Liver (tissue), 2 donors: ENCODE data around the gene RGS17.

ENCODE experiments used
- YY1 ChIP-seq: IDR thresholded peaks from 2 replicates; pipeline ENCODE4 v1.6.1; 2016; ENCODE audit warnings: antibody characterized with exemption, mild to moderate bottlenecking
- TF ChIP-seq, protein P1 (sequence below): fragments of 150-350 bp; IDR thresholded peaks from 2 replicates; pipeline ENCODE4 v1.5.1; 2017; ENCODE audit warnings: improper control_type of control experiment, low read depth, low read length; ENCODE audit not compliant: missing input control
- donor health status: healthy.

DNA sequence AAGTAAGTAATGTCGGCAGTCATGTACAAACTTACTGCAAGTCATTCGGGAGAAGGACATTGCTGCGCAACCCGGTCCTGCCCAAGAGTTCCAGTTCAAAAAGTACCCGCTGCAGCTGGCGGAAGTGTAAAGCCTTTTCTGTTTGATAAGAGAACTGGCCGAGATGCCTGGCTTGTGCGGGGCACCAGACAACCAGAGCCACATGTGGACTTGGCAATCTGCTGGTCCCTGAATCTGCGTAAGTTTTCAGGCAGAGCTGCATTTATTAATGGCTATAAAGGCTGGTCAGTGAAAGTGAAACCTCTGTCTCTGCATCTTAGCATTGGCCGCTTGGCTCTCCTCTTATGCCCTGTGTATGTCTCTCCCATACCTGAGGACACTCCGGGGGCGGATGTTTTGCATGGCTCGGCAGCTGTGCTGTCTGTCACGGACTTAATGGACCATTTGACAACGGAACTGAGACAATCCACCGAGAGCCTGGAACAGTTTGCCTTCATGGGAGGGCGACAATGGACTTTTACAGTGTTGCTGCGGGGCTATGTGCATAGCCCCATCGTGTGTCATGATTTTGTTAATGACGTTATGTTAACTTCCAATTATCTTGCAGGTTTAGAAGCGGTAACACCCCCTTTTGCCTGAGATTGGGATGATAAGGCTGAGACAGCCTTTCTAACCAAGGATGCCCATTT is 19.8 kb upstream of the RGS17 start:
- TF ChIP-seq, protein P1, sequence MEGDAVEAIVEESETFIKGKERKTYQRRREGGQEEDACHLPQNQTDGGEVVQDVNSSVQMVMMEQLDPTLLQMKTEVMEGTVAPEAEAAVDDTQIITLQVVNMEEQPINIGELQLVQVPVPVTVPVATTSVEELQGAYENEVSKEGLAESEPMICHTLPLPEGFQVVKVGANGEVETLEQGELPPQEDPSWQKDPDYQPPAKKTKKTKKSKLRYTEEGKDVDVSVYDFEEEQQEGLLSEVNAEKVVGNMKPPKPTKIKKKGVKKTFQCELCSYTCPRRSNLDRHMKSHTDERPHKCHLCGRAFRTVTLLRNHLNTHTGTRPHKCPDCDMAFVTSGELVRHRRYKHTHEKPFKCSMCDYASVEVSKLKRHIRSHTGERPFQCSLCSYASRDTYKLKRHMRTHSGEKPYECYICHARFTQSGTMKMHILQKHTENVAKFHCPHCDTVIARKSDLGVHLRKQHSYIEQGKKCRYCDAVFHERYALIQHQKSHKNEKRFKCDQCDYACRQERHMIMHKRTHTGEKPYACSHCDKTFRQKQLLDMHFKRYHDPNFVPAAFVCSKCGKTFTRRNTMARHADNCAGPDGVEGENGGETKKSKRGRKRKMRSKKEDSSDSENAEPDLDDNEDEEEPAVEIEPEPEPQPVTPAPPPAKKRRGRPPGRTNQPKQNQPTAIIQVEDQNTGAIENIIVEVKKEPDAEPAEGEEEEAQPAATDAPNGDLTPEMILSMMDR: no peak
- no peak for TF ChIP-seq YY1
